Measurements from ENCODE around the gene ORMDL1. TPM values are rescaled to one million over a fixed set of nuclear protein-coding genes. Genes with fewer than 3 reads are reported as not detected.

Gene ORMDL1
- total RNA-seq, 4 donors from 2014 or later: 73.1 to 124 (median 90.0) TPM

GRCh38 chr2:189726849-189727248 lies 57.3 kb downstream of the ORMDL1 start:
- Histone ChIP-seq H3K4me1 (no peaks in the 10 kb centered on the region), H3K36me3 (peaks cover 0 to 4% of the 10 kb centered on the region in 2 donors), H3K27ac (no peak overlapping the region), H3K4me3 (replicated peaks in 1 of 3) (no peak overlapping the region), H3K9me3 (no peaks in the 10 kb centered on the region), H3K27me3 (no peaks in the 10 kb centered on the region)
- intact Hi-C loops (cut with DNase I): no loop called here
- DNase-seq: no peak
- TF ChIP-seq CTCF (IDR thresholded peaks at IDR 0.05): no peak
- no peak for TF ChIP-seq POLR2A (IDR thresholded peaks at IDR 0.05)

GRCh38 chr2:189726271-189726670 lies 57.9 kb downstream of the ORMDL1 start:
- H3K9me3 ChIP-seq: no peaks in the 10 kb centered on the region
- no peak overlapping the region for H3K27ac ChIP-seq
- no peak for DNase-seq
- TF ChIP-seq POLR2A (IDR thresholded peaks at IDR 0.05): no peak
- TF ChIP-seq CTCF (IDR thresholded peaks at IDR 0.05): no peak
- no peaks in the 10 kb centered on the region for H3K27me3 ChIP-seq
- peaks cover 0 to 4% of the 10 kb centered on the region in 2 donors for H3K36me3 ChIP-seq
- no peaks in the 10 kb centered on the region for H3K4me1 ChIP-seq
- intact Hi-C loops (cut with DNase I): no loop called here
- no peak overlapping the region for H3K4me3 ChIP-seq (replicated peaks in 1 of 3)
- 89 to 91% methylated on average over 1 of the region's 1 CpG for WGBS, 2 donors

- no peak for DNase-seq
- Histone ChIP-seq H3K27ac (no peak overlapping the region), H3K36me3 (no peaks in the 10 kb centered on the region), H3K4me1 (no peaks in the 10 kb centered on the region), H3K27me3 (no peaks in the 10 kb centered on the region), H3K4me3 (replicated peaks in 1 of 3) (no peak overlapping the region), H3K9me3 (no peaks in the 10 kb centered on the region)
- intact Hi-C loops (cut with DNase I): no loop called here
- TF ChIP-seq POLR2A (IDR thresholded peaks at IDR 0.05): no peak
- TF ChIP-seq CTCF (IDR thresholded peaks at IDR 0.05): no peak
Measured at GRCh38 chr2:189723192-189723591, 60.9 kb downstream of the ORMDL1 start.

Other genes starting within 250 kb of the ORMDL1 start
- 100 to 1,000 TPM; 115 to 285 (median 133) TPM for gene SLC40A1, start 203.6 kb downstream of the ORMDL1 start, total RNA-seq
- 10 to 100 TPM; 42.0 to 80.9 (median 49.3) TPM for gene ASNSD1, start 122.9 kb downstream of the ORMDL1 start, total RNA-seq
- 10 to 100 TPM; 14.1 to 40.2 (median 24.2) TPM for gene ANKAR, start 109.7 kb downstream of the ORMDL1 start, total RNA-seq
- gene OSGEPL1, start 21.5 kb downstream of the ORMDL1 start, total RNA-seq: 10 to 100 TPM in 2 of 4 donors, 1 to 10 TPM in 2; 6.9 to 13.7 (median 9.8) TPM
- 10 to 100 TPM; 22.7 to 34.9 (median 28.1) TPM for gene PMS1, start 111 bp upstream of the ORMDL1 start, total RNA-seq

Data from thyroid gland (tissue), 4 donors.